AG08396 (cell line): Measurements from ENCODE around the gene RNU4-1.

Experiments
- DNase-seq: peaks from one replicate; pipeline ENCODE4 v3.0.0; 2012; ENCODE audit warnings: low spot score, mixed read lengths

The RNU4-1 gene

GRCh38 chr12:120290609-120291305, 2.3 kb downstream of the RNU4-1 start:
- DNase-seq = no peak

GRCh38 chr12:120287491-120287890, 5.5 kb downstream of the RNU4-1 start:
- no peak for DNase-seq

- DNase-seq = no peak
Observed at GRCh38 chr12:120286768-120287490, 6.1 kb downstream of the RNU4-1 start.

GRCh38 chr12:120284381-120284780, 8.7 kb downstream of the RNU4-1 start:
- DNase-seq = no peak

DNA sequence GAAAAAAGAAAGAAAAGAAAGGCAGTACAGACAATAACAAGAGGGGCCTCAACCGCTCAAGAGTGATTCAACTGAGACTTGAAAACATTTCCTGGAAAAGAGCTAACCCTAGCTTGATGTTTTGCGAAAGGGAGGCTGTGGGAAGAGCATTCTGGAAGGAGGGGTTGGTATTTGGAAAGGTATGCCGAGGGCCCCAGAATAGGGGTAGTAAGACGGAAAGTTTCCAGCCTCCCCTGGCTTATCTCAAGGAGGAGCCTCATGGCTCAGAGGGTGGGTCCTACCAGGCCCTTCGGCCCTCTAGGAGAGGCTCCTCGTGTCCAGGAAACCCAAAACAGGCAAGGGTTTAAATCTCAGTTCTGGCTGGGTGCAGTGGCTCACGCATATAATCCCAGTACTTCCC, 9.7 kb downstream of the RNU4-1 start:
- no peak for DNase-seq

- no peak for DNase-seq
Observed at GRCh38 chr12:120278137-120279069, 14.6 kb downstream of the RNU4-1 start.

- DNase-seq = no peak
Observed at GRCh38 chr12:120276734-120277133, 16.3 kb downstream of the RNU4-1 start.

DNA sequence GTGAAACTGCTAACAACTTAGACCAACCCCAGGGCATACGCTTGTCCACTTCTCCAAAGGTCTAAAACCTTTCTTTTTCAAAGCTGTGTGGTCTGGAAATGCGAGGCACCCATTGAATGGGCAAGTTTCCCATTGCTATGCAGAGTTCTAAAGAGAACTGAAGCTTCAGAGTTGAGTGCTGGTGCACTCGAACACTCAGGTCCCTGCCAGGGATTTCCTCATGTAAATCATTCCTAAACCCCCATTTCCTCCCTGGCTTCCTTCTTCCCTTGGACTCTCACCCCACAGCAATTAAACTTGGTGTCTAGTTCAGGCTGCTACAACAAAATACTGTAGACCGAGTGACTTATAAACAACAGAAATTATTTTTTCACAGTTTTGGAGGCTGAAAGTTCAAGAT, 25.3 kb downstream of the RNU4-1 start:
- DNase-seq = no peak

GRCh38 chr12:120266180-120266870, 26.7 kb downstream of the RNU4-1 start:
- DNase-seq = no peak

GRCh38 chr12:120265473-120266179, 27.4 kb downstream of the RNU4-1 start, which contains the start of gene PXN:
PXN (minus strand) TSS chr12:120265730; CDS start chr12:120265629, 101 bp downstream.
- DNase-seq = peak; percentile 98

DNA sequence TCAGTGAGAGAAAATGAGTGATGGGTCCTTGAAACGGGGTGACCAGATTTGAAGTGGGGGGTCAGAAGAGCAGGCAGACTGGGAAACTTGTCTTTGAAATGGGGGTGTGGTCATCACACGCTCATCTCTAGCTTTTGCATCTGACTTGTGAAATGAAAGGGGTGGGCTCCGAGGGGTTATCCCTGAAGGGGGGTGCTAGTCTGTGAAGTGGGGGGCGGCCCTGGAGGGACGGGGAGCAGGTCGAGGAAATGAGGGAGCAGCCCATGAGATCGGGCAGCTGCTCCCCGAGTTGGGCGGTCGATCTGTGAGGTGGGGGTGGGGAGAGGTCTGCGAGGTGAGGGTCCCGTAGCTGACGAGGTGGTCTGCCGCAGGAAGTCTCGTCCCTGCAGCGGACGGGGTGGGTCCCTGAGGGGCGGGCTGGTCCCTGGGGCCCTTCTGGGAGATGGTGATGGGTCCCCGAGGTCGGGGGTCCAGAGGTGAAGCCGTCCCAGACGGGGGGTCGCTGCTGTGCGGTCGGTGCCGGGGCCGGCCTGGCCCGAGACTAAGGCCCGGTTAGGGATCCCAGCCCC, 28.0 kb downstream of the RNU4-1 start:
- DNase-seq = no peak

- no peak for DNase-seq
Observed at GRCh38 chr12:120264086-120264903, 28.7 kb downstream of the RNU4-1 start.

DNA sequence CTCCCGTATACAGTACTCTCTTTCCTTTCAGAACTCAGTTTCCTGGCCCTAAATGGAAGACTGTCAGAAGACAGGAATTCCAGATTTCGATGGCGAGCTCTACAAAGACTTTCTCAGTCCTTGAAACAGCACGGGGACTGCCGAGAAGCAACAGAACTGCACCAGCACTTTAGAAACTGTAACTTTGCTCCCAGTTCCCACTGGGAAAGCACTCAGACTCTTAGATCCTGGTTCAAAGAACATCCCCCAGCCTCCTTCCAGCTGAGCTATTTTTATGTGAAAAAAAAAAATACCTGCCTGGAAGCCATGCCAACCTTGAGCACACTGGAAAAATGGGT, 29.3 kb downstream of the RNU4-1 start:
- DNase-seq = no peak

DNA sequence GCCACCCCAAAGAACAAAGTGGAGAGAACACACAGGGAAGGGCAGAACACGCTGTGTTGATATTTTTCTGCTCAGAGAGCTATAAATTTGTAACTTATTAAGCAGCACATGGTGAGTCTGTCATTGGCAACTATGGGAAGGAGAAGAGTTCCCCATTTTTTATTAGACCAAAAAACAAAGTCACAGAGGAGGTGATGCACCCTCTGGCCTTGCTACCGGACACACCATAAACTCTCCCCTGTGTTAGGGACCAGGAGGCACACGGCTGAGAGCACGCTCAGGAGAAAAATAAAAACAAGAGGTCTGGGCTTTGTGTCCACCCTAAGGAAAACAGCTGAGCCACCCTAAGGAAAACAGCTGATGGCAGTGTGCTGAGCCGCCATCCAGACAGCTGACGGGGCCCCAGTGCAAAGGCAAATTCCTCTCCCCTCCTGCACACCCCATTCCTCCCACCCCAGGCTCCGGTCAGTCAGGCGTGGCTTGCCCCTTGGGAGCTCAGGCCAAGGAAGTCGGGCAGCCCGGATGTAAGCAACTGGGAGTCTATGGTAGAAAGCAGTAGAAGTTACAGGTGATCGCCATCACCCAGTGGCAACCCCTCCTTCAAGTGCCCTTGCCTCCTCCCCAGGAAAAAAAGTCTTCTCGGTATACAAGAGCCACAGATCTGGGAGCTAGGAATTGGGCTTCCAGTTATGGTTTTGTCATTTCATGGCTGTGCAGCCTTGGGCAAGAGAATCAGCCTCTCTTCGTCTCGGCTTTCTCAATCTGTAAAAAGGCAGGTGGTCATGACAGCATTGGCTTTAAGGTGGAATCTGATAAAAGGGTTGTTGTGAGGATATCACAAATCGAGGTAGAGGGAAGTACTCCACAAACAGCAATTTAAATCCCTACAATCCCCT, 29.9 kb downstream of the RNU4-1 start:
- no peak for DNase-seq

DNA sequence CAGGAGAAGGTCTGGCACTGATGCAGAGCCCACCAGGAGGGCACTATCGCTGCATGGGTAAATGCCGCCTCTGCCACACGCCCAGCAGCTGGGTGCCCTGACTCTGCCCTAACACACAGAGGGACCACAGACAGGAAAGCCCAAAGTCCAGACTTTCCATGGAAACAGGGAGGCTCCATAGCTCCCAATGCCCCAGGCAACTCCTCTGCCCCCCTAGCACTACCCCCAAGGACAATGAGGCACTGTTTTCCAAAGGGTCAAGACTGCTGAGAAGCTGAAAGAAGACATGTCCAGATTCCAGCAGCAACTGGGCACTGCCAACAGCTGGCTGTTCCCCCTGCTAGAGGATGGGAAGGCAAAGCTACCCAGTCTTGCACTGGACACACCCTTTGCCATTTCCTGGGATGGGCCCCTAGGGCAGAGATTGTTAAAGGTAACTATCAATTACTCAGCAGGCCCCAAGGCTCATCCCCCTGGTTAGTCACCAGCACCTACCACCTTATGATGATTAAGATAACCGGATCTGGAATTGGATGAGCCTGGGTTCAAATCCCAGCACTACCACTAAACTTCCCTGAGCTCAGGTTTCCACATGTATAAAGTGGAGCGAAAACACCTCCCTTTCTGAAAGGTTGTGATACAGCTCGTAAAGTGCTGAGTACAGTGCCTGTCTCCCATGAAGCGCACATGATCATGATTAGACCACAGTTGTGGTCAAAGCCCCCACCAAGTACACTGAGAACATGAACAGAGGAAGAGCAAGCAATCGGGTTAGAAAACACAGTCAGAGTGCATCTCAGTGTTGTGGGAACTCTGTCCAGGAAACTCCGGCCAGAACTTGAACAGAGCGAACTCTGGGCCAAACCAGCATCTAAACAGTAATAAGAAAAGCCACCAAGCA, 30.8 kb downstream of the RNU4-1 start:
- DNase-seq = no peak

- no peak for DNase-seq
Observed at GRCh38 chr12:120260607-120261006, 32.4 kb downstream of the RNU4-1 start.

DNA sequence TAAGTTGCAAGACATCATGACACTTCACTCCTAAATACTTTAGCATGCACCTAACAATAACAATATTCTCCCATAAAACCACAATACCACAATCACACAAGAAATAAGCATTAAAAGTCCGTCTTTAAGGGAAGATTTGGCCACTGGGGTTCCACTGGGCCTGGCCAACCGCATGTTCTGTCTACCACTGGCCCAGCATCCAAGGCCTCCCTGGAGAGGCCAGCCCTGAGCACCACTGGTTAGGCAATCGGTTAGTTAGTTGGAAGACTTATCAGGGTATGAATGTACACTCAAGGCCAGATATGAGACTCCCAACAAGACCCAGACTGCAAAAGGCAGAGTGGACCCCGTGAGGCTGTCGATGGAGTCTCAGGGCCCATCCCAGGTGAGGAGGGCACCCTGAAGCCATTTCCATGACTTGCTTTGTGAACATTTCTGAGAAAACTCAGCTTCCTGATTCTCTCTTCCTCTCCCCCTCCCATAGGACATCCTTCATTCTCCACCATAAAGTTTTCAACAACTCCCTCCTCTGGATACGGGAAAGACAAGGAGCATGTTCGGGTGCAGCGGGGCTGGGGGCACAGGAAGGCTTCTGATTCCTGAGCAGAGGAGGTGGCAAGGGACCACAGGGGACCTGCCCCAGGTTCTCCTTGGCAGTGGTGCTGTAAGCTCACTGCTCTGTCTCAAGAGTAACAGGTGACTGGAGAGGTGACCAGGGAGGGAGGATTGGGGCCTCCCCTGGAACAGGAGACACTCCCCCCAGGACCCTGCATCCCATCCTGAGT, 33.4 kb downstream of the RNU4-1 start:
- DNase-seq = no peak
